ENCODE measurements around the gene NDUFAF7.
"Not testable (repeated sequence)": the region's sequence is repeated elsewhere in the genome, so short reads cannot be mapped to it uniquely, and the experiment has no call there.

DNA sequence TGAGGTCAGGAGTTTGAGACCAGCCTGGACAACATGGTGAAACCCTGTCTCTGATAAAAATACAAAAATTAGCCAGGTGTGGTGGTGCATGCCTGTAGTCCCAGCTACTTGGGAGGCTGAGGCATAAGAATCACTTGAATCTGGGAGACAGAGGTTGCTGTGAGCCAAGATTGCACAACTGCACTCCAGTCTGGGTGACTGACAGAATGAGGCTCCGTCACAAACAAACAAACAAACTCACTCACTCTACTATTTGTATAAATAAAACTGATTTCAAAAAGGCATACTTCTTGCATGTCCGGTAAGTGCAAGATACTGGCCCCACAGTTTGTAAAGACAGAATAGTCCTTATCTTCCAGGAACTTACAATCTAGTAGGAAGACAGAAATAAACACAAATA, 63.4 kb downstream of the NDUFAF7 start:
- TF ChIP-seq, protein P1, sequence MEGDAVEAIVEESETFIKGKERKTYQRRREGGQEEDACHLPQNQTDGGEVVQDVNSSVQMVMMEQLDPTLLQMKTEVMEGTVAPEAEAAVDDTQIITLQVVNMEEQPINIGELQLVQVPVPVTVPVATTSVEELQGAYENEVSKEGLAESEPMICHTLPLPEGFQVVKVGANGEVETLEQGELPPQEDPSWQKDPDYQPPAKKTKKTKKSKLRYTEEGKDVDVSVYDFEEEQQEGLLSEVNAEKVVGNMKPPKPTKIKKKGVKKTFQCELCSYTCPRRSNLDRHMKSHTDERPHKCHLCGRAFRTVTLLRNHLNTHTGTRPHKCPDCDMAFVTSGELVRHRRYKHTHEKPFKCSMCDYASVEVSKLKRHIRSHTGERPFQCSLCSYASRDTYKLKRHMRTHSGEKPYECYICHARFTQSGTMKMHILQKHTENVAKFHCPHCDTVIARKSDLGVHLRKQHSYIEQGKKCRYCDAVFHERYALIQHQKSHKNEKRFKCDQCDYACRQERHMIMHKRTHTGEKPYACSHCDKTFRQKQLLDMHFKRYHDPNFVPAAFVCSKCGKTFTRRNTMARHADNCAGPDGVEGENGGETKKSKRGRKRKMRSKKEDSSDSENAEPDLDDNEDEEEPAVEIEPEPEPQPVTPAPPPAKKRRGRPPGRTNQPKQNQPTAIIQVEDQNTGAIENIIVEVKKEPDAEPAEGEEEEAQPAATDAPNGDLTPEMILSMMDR (conservative IDR thresholded peaks at IDR 0.05; ENCODE audit: low read depth, low read length): not testable (repeated sequence)
- not testable (repeated sequence) for TF ChIP-seq EZH2 (IDR thresholded peaks at IDR 0.05; ENCODE audit: borderline replicate concordance, low read depth, low read length, poor library complexity, severe bottlenecking)

Measured in A673 (cell line).